Gastrocnemius medialis (tissue), 4 donors: ENCODE results near the gene CDKL4. TPM values are rescaled to one million over a fixed set of nuclear protein-coding genes. Genes with fewer than 3 reads are reported as not detected.

ENCODE experiments used
- ATAC-seq, 2 donors: fragments of 150-250 bp; one replicate each; pipeline ENCODE4 v1.9.1; 2016
- DNase-seq, 2 donors: peaks; one replicate each; pipeline ENCODE4 v3.0.0-alpha.2; 2019
- H3K27ac ChIP-seq, 4 donors: fragments of 200-600 bp; sonication (generic); 1 replicate in 1 of 4; 2 replicates in 3 of 4; pipeline ENCODE4 v1.5.1; 2016 to 2018; ENCODE audit warnings: mild to moderate bottlenecking in 2 of 4, moderate library complexity in 1 of 4
- H3K27me3 ChIP-seq, 3 donors: fragments of 200-600 bp; sonication (generic) in 2 of 3; 1 replicate in 1 of 3; 2 replicates in 2 of 3; pipeline versions ENCODE4 v1.5.1 to v1.6.0; 2016 to 2019; ENCODE audit warnings: mild to moderate bottlenecking in 1 of 3, moderate library complexity in 1 of 3
- H3K36me3 ChIP-seq, 2 donors: fragments of 200-600 bp; sonication (generic) in 1 of 2; one replicate each; pipeline ENCODE4 v1.5.1; 2017 to 2018
- H3K4me1 ChIP-seq, 2 donors: fragments of 200-600 bp; sonication (generic) in 1 of 2; one replicate each; pipeline ENCODE4 v1.5.1; 2016 to 2017; ENCODE audit warnings: mild to moderate bottlenecking in 2 of 2
- H3K4me3 ChIP-seq, 4 donors: fragments of 200-600 bp; sonication (generic) in 3 of 4; 1 replicate in 1 of 4; 2 replicates in 3 of 4; pipeline ENCODE4 v1.5.1; 2016 to 2019; ENCODE audit warnings: mild to moderate bottlenecking in 2 of 4
- H3K9me3 ChIP-seq, 3 donors: fragments of 200-600 bp; sonication (generic) in 2 of 3; 1 replicate in 1 of 3; 2 replicates in 2 of 3; pipeline ENCODE4 v1.5.1; 2016 to 2019
- CTCF ChIP-seq, 5 experiments: fragments of 450-650 bp in 3 of 5; fragments of 200-600 bp in 2 of 5; sonication (generic) in 2 of 5; IDR thresholded peaks in 4 of 5; conservative IDR thresholded peaks in 1 of 5; 1 replicate in 4 of 5; 2 replicates in 1 of 5; pipeline ENCODE4 v1.5.1; 2016 to 2019; ENCODE audit warnings: antibody characterized with exemption in 5 of 5, mild to moderate bottlenecking in 3 of 5, moderate library complexity in 3 of 5
- POLR2A ChIP-seq, 2 donors: fragments of 450-650 bp; IDR thresholded peaks; one replicate each; pipeline ENCODE4 v1.6.1; 2017; ENCODE audit warnings: antibody characterized with exemption in 2 of 2, mild to moderate bottlenecking in 2 of 2, moderate library complexity in 2 of 2
- in situ Hi-C, 4 donors: fragments of 200-750 bp; cut with MboI; loops; one replicate each; pipeline versions ENCODE4 v1.15.0 to v1.8.0; 2017; ENCODE audit warnings: low sequenced_read_pairs in 4 of 4
- intact Hi-C: fragments of 100-400 bp; cut with DNase I; formaldehyde crosslinking; loops from one replicate; pipeline ENCODE4 v1.15.1; 2023; ENCODE audit warnings: low total_unique reads
- total RNA-seq, 4 donors: library from RNA; depleted of rRNA; stranded (reverse); fragments of >200 nt; gene quantifications; one replicate each; pipeline versions ENCODE4 v1.1.0 to v1.2.3, GENCODE V29; 2016

Gene CDKL4
- total RNA-seq, 4 donors from 2014 or later, result 0.36 to 1.1 TPM; not detected in 2

GRCh38 chr2:39240758-39241157, 3.0 kb downstream of the CDKL4 start:
- H3K4me3 ChIP-seq, result no peak overlapping the region
- in situ Hi-C loops (no loop called here), intact Hi-C loops (no loop called here)
- no peak for ATAC-seq
- no peaks in the 10 kb centered on the region for H3K27me3 ChIP-seq
- H3K9me3 ChIP-seq, result no peaks in the 10 kb centered on the region
- H3K36me3 ChIP-seq, result no peaks in the 10 kb centered on the region
- no peaks in the 10 kb centered on the region for H3K4me1 ChIP-seq
- no peak for DNase-seq
- no peak overlapping the region for H3K27ac ChIP-seq
- TF ChIP-seq CTCF (IDR thresholded peaks at IDR 0.05 in 4 of 5, conservative IDR thresholded peaks at IDR 0.05 in 1 of 5) (no peak), POLR2A (IDR thresholded peaks at IDR 0.05) (no peak)

- Histone ChIP-seq H3K4me1 (peaks cover under 1 to 4% of the 10 kb centered on the region in 2 donors), H3K4me3 (no peak overlapping the region), H3K27me3 (no peaks in the 10 kb centered on the region), H3K36me3 (no peaks in the 10 kb centered on the region), H3K9me3 (no peaks in the 10 kb centered on the region), H3K27ac (no peak overlapping the region)
- no peak for ATAC-seq
- in situ Hi-C loops, result loop anchor here in 1 of 4 donors (5.0 kb wide), 1 partner anchor 172 kb away; no protein-coding TSS in a partner anchor
- DNase-seq, result no peak
- intact Hi-C loops, result no loop called here
- TF ChIP-seq CTCF (IDR thresholded peaks at IDR 0.05 in 4 of 5, conservative IDR thresholded peaks at IDR 0.05 in 1 of 5) (no peak), POLR2A (IDR thresholded peaks at IDR 0.05) (no peak)
These were observed 9.0 kb downstream of the CDKL4 start for GRCh38 chr2:39234754-39235153.

GRCh38 chr2:39232141-39232540, 11.6 kb downstream of the CDKL4 start:
- H3K27ac ChIP-seq, result no peak overlapping the region
- in situ Hi-C loops, result loop anchor here in 1 of 4 donors (5.0 kb wide), 1 partner anchor 170 kb away; no protein-coding TSS in a partner anchor
- TF ChIP-seq POLR2A (IDR thresholded peaks at IDR 0.05) (no peak), CTCF (IDR thresholded peaks at IDR 0.05 in 4 of 5, conservative IDR thresholded peaks at IDR 0.05 in 1 of 5) (no peak)
- H3K4me3 ChIP-seq, result no peak overlapping the region
- no peaks in the 10 kb centered on the region for H3K27me3 ChIP-seq
- H3K4me1 ChIP-seq, result peaks cover 13 to 17% of the 10 kb centered on the region in 2 donors
- no peaks in the 10 kb centered on the region for H3K36me3 ChIP-seq
- DNase-seq, result no peak
- H3K9me3 ChIP-seq, result no peaks in the 10 kb centered on the region
- intact Hi-C loops, result no loop called here
- no peak for ATAC-seq

GRCh38 chr2:39228413-39229209, 15.2 kb downstream of the CDKL4 start:
- in situ Hi-C loops (loop anchor here in 3 of 4 donors (5.0 to 10.0 kb wide), 3 partner anchors 106 to 166 kb away; partner anchors contain the start of gene SOS1 (in 1 of the 3)), intact Hi-C loops (loop anchor here (1.0 kb wide), 2 partner anchors 108 to 169 kb away; no protein-coding TSS in a partner anchor)
- H3K9me3 ChIP-seq, result no peaks in the 10 kb centered on the region
- no peaks in the 10 kb centered on the region for H3K27me3 ChIP-seq
- H3K27ac ChIP-seq, result peak overlapping the region in 3 of 4 donors; percentile 5 to 69 (median 31)
- peaks cover 13 to 17% of the 10 kb centered on the region in 2 donors for H3K4me1 ChIP-seq
- ATAC-seq (peak in 1 of 2 donors; percentile 7), DNase-seq (no peak)
- H3K36me3 ChIP-seq, result no peaks in the 10 kb centered on the region
- peak overlapping the region in 2 of 4 donors; percentile 13 to 35 for H3K4me3 ChIP-seq
- TF ChIP-seq CTCF (IDR thresholded peaks at IDR 0.05 in 4 of 5, conservative IDR thresholded peaks at IDR 0.05 in 1 of 5), result no peak
- no peak for TF ChIP-seq POLR2A (IDR thresholded peaks at IDR 0.05)
